Heart right ventricle (tissue), 16 donors: ENCODE data around the gene TTC7B. TPM values are rescaled to one million over a fixed set of nuclear protein-coding genes. Genes with fewer than 3 reads are reported as not detected.
A peak's percentile ranks its signal among the peaks of the same experiment; 100 is the strongest.

ENCODE experiments used
- ATAC-seq, 8 donors: fragments of 200-7000 bp; cut with Tn5 transposase; one replicate each; pipeline ENCODE4 v1.9.1; 2020; ENCODE audit warnings: mild to moderate bottlenecking in 8 of 8, moderate library complexity in 8 of 8, moderate number of reproducible peaks in 1 of 8
- DNase-seq, 2 donors: peaks; one replicate each; pipeline ENCODE4 v3.0.0-alpha.2; 2020
- H3K27ac ChIP-seq, 10 donors: fragments of 200-600 bp; sonication (generic) in 2 of 10; one replicate each; pipeline versions ENCODE4 v1.5.0 to v1.8.0; 2020 to 2022; ENCODE audit warnings: mild to moderate bottlenecking in 3 of 10
- H3K27me3 ChIP-seq, 7 donors: fragments of 200-600 bp; one replicate each; pipeline ENCODE4 v1.8.0; 2021 to 2022; ENCODE audit warnings: mild to moderate bottlenecking in 2 of 7
- H3K36me3 ChIP-seq, 9 donors: fragments of 200-600 bp; sonication (generic) in 1 of 9; one replicate each; pipeline versions ENCODE4 v1.5.0 to v1.8.0; 2020 to 2022; ENCODE audit warnings: mild to moderate bottlenecking in 2 of 9
- H3K4me1 ChIP-seq, 9 donors: fragments of 200-600 bp; sonication (generic) in 1 of 9; one replicate each; pipeline versions ENCODE4 v1.5.0 to v1.8.0; 2020 to 2022; ENCODE audit warnings: mild to moderate bottlenecking in 4 of 9
- H3K4me3 ChIP-seq, 10 donors: fragments of 200-600 bp; sonication (generic) in 2 of 10; one replicate each; pipeline versions ENCODE4 v1.5.0 to v1.8.0; 2020 to 2022; ENCODE audit warnings: mild to moderate bottlenecking in 7 of 10, moderate library complexity in 2 of 10
- H3K9me3 ChIP-seq, 11 donors: fragments of 200-600 bp in 10 of 11; sonication (generic) in 2 of 11; one replicate each; pipeline versions ENCODE4 v1.5.0 to v1.8.0; 2013 to 2022; ENCODE audit warnings: mild to moderate bottlenecking in 2 of 11, control low read depth in 1 of 11, moderate library complexity in 1 of 11
- CTCF ChIP-seq, 9 donors: fragments of 200-600 bp; sonication (generic) in 2 of 9; IDR thresholded peaks; one replicate each; pipeline versions ENCODE4 v1.5.0 to v1.8.0; 2021 to 2022; ENCODE audit warnings: antibody characterized with exemption in 9 of 9, mild to moderate bottlenecking in 5 of 9, moderate library complexity in 1 of 9
- WGBS, 2 donors: extraction: QIAGEN DNeasy Blood & Tissue Kit; methylation state at CpG; one replicate each; pipeline ENCODE4 v1.1.7; 2013; ENCODE audit warnings: inconsistent platforms in 1 of 2; 5-methylcytosine and 5-hydroxymethylcytosine counted together
- intact Hi-C, 10 donors: fragments of 100-400 bp; cut with DNase I; formaldehyde crosslinking; loops; one replicate each; pipeline versions ENCODE4 v1.11.1 to v1.14.2; 2022
- polyA plus RNA-seq, 2 donors: library from polyadenylated mRNA; stranded (reverse); fragments of 200-250 nt; gene quantifications; one replicate each; pipeline ENCODE4 v1.2.3, GENCODE V29; 2013
- total RNA-seq, 10 donors: library from RNA; stranded (reverse); fragmentation: NEBNext Ultra II Directional in 3 of 10; extraction: Animal tissue kit (Norgen Biotek cat#: 25700) in 3 of 10; gene quantifications; one replicate each; pipeline versions ENCODE4 v1.2.1 to v1.2.4, GENCODE V29; 2021 to 2023
- donor health status: Arrhythmogenic right ventricular cardiomyopathy.
- donor health status: ischemic (EF 13 %, LVEDD 7.1; RV severe dilation, severe dysfunction).
- donor health status: healthy with polysubstance abuse.
- donor health status: DM: no; HTN: yes; CAD: no.
- donor health status: DM: no; HTN: no; CAD: no.
- donor health status: ischemic (EF 25% LVEDD 6.9; RV normal size, moderate dysfunction).
- donor health status: ischemic (EF 25% LVEDD 5.7; RV mildly dilated, moderate dysfunction).
- donor health status: healthy.
- donor health status: DM: yes; HTN: yes; CAD: no.
- donor health status: Ischemic cardiomyopathy.
- donor health status: ischemic (EF 35%, LVEDD 5.7; RV mildly dilated, moderate dysfunction).
- donor health status: nonischemic (EF 11% LVEDD 7.7; RV severe dilation, severe dysfunction).
- donor health status: DM: yes; HTN: yes; CAD: no.
- donor health status: PGD.
- donor health status: ischemic (EF 29% LVEDD 5.4; RV normal size, mild dysfunction).
- donor health status: nonischemic (EF 23%, LVEDD 6.1; RV moderate dilation, normal function).

Gene TTC7B
- total and polyA plus RNA-seq, 12 donors: 23.0 to 79.4 (median 65.5) TPM

- peaks cover 0 to 20% (median 3%) of the 10 kb centered on the region in 9 donors for H3K36me3 ChIP-seq
- peaks cover 5 to 29% (median 26%) of the 10 kb centered on the region in 9 donors for H3K4me1 ChIP-seq
- 95 to 97% methylated on average over 9 of the region's 9 CpGs for WGBS, 2 donors
- peak overlapping the region in 2 of 10 donors; percentile 84 to 89 for H3K27ac ChIP-seq
- no peaks in the 10 kb centered on the region for H3K27me3 ChIP-seq
- H3K4me3 ChIP-seq: no peak overlapping the region
- no peak for TF ChIP-seq CTCF (IDR thresholded peaks at IDR 0.05)
- H3K9me3 ChIP-seq: no peaks in the 10 kb centered on the region
- no peak for ATAC-seq
- intact Hi-C loops: no loop called here
- no peak for DNase-seq
These were observed 271.7 kb downstream of the TTC7B start for GRCh38 chr14:90544566-90544965.

DNA sequence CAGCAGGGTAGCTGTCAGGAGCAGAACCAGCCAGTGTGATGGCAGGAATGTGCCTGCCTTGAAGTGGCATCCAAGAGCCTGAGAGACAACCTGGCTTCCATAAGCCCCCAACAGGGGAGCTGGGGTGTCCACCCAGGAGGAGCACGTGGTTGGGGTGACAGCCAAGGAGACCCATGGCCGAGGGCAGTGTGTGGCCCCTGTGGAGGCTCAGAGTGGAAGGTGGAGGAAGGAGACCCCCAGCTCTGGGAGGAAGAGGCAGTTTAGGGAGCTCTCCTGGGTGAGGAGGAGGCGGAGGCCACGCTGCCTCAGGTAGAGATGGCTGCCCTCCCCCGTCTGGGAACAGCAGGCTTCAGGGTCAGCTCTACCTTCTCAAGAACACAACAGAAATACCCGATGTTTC is 272.4 kb downstream of the TTC7B start:
- H3K27me3 ChIP-seq: no peaks in the 10 kb centered on the region
- no peaks in the 10 kb centered on the region for H3K9me3 ChIP-seq
- DNase-seq (no peak), ATAC-seq (no peak)
- no peak overlapping the region for H3K4me3 ChIP-seq
- WGBS, 2 donors: 93 to 98% methylated on average over 6 of the region's 6 CpGs
- peaks cover 0 to 23% (median 7%) of the 10 kb centered on the region in 9 donors for H3K36me3 ChIP-seq
- TF ChIP-seq CTCF (IDR thresholded peaks at IDR 0.05): no peak
- H3K27ac ChIP-seq: no peak overlapping the region
- peaks cover 5 to 29% (median 26%) of the 10 kb centered on the region in 9 donors for H3K4me1 ChIP-seq
- intact Hi-C loops: no loop called here

- peaks cover 0 to 26% (median 7%) of the 10 kb centered on the region in 9 donors for H3K36me3 ChIP-seq
- intact Hi-C loops: no loop called here
- no peak for DNase-seq
- no peaks in the 10 kb centered on the region for H3K27me3 ChIP-seq
- ATAC-seq: no peak
- no peak for TF ChIP-seq CTCF (IDR thresholded peaks at IDR 0.05)
- H3K4me3 ChIP-seq: no peak overlapping the region
- H3K27ac ChIP-seq: no peak overlapping the region
- WGBS, 2 donors: 97 to 98% methylated on average over 26 of the region's 26 CpGs
- no peaks in the 10 kb centered on the region for H3K9me3 ChIP-seq
- peaks cover 2 to 30% (median 24%) of the 10 kb centered on the region in 9 donors for H3K4me1 ChIP-seq
These were observed 275.1 kb downstream of the TTC7B start for GRCh38 chr14:90541076-90541634.

GRCh38 chr14:90540437-90540836 is 275.8 kb downstream of the TTC7B start:
- Histone ChIP-seq H3K27ac (no peak overlapping the region), H3K4me3 (no peak overlapping the region), H3K27me3 (no peaks in the 10 kb centered on the region), H3K4me1 (peaks cover 3 to 30% (median 23%) of the 10 kb centered on the region in 9 donors), H3K9me3 (no peaks in the 10 kb centered on the region), H3K36me3 (peaks cover 0 to 26% (median 7%) of the 10 kb centered on the region in 9 donors)
- no peak for TF ChIP-seq CTCF (IDR thresholded peaks at IDR 0.05)
- no peak for DNase-seq
- 89 to 90% methylated on average over 4 of the region's 4 CpGs for WGBS, 2 donors
- intact Hi-C loops: no loop called here
- no peak for ATAC-seq
